Esophagus squamous epithelium (tissue), 4 donors: ENCODE results near the gene CDIP1.

Experiments
- CTCF ChIP-seq, 6 experiments: fragments of 450-650 bp in 4 of 6; fragments of 200-600 bp in 2 of 6; sonication (generic) in 2 of 6; IDR thresholded peaks; one replicate each; pipeline ENCODE4 v1.5.1; 2016 to 2019; ENCODE audit warnings: antibody characterized with exemption in 6 of 6, mild to moderate bottlenecking in 4 of 6, moderate library complexity in 4 of 6
- POLR2A ChIP-seq, 4 donors: fragments of 450-650 bp; IDR thresholded peaks; one replicate each; pipeline ENCODE4 v1.6.1; 2017; ENCODE audit warnings: antibody characterized with exemption in 4 of 4, mild to moderate bottlenecking in 4 of 4, moderate library complexity in 3 of 4

- no peak for TF ChIP-seq CTCF (IDR thresholded peaks at IDR 0.05)
- no peak for TF ChIP-seq POLR2A (IDR thresholded peaks at IDR 0.05)
Measured at GRCh38 chr16:4570086-4570485, 31.5 kb upstream of the CDIP1 start.
